GM23338 (cell line): ENCODE measurements around the gene ZBTB45. TPM values are rescaled to one million over a fixed set of nuclear protein-coding genes. Genes with fewer than 3 reads are reported as not detected.

Experiments used
- ATAC-seq: fragments of 200-7000 bp; cut with Tn5 transposase; 3 replicates; pipeline ENCODE4 v1.9.1; 2020
- DNase-seq: peaks from one replicate; pipeline ENCODE4 v3.0.0-alpha.2; 2015; ENCODE audit warnings: low spot score
- H2AFZ ChIP-seq: fragments of 200-600 bp; sonication (generic); 2 replicates; pipeline ENCODE4 v1.8.0; 2016; ENCODE audit warnings: antibody characterized with exemption, mild to moderate bottlenecking, moderate library complexity
- H3F3A ChIP-seq: fragments of 200-600 bp; sonication (generic); replicated peaks from 2 replicates; pipeline ENCODE4 v1.8.0; 2017; ENCODE audit warnings: antibody characterized with exemption, mixed run types, low read depth
- H3K27ac ChIP-seq: fragments of 200-600 bp; sonication (generic); 2 replicates; pipeline ENCODE4 v1.6.1; 2016; ENCODE audit warnings: low read depth
- H3K27me3 ChIP-seq: fragments of 200-600 bp; sonication (generic); 2 replicates; pipeline ENCODE4 v1.8.0; 2016; ENCODE audit warnings: mild to moderate bottlenecking, mixed run types, moderate library complexity; ENCODE audit not compliant: insufficient read depth
- H3K36me3 ChIP-seq: fragments of 200-600 bp; sonication (generic); 2 replicates; pipeline ENCODE4 v1.8.0; 2016; ENCODE audit warnings: mild to moderate bottlenecking; ENCODE audit not compliant: insufficient read depth
- H3K4me1 ChIP-seq: fragments of 200-600 bp; sonication (generic); 2 replicates; pipeline ENCODE4 v1.8.0; 2016; ENCODE audit warnings: mild to moderate bottlenecking, moderate library complexity; ENCODE audit not compliant: insufficient read depth
- H3K4me2 ChIP-seq: fragments of 200-600 bp; sonication (generic); 2 replicates; pipeline ENCODE4 v1.7.1; 2017; ENCODE audit warnings: mixed run types
- H3K4me3 ChIP-seq: fragments of 200-600 bp; sonication (generic); 2 replicates; pipeline ENCODE4 v1.6.1; 2016; ENCODE audit warnings: mixed run types
- H3K79me2 ChIP-seq: fragments of 200-600 bp; sonication (generic); replicated peaks from 2 replicates; pipeline ENCODE4 v1.8.0; 2017; ENCODE audit warnings: mild to moderate bottlenecking; ENCODE audit not compliant: insufficient read depth
- H3K9me2 ChIP-seq: fragments of 200-600 bp; sonication (generic); 2 replicates; pipeline ENCODE4 v1.8.0; 2017; ENCODE audit not compliant: insufficient read depth
- H4K20me1 ChIP-seq: fragments of 200-600 bp; sonication (generic); replicated peaks from 2 replicates; pipeline ENCODE4 v1.8.0; 2017; ENCODE audit warnings: mild to moderate bottlenecking; ENCODE audit not compliant: insufficient read depth
- H3K27ac Mint-ChIP-seq: 2 replicates; pipeline ENCODE4 v1.8.0; 2020; ENCODE audit warnings: inconsistent platforms, mild to moderate bottlenecking, moderate library complexity, mixed read lengths
- H3K27me3 Mint-ChIP-seq: 3 replicates; pipeline ENCODE4 v1.8.0; 2022; ENCODE audit warnings: low read depth, mild to moderate bottlenecking, moderate library complexity, mixed read lengths, inconsistent platforms; ENCODE audit not compliant: insufficient read depth, poor library complexity
- H3K36me3 Mint-ChIP-seq: 3 replicates; pipeline ENCODE4 v1.8.0; 2021; ENCODE audit warnings: low read depth, mild to moderate bottlenecking, inconsistent platforms, moderate library complexity, mixed read lengths
- H3K4me1 Mint-ChIP-seq: 3 replicates; pipeline ENCODE4 v1.8.0; 2020; ENCODE audit warnings: mild to moderate bottlenecking, inconsistent platforms, mixed read lengths
- H3K4me3 Mint-ChIP-seq: 3 replicates; pipeline ENCODE4 v1.8.0; 2021; ENCODE audit warnings: moderate library complexity, mild to moderate bottlenecking, inconsistent platforms, mixed read lengths
- H3K9me3 Mint-ChIP-seq: 3 replicates; pipeline ENCODE4 v1.8.0; 2020; ENCODE audit warnings: moderate library complexity, mild to moderate bottlenecking, inconsistent platforms, mixed read lengths
- CREB1 ChIP-seq: fragments of 250-450 bp; sonication (Bioruptor Pico); IDR thresholded peaks from 2 replicates; pipeline ENCODE4 v1.5.0; 2020; ENCODE audit warnings: low read depth, mild to moderate bottlenecking, moderate library complexity
- EZH2 ChIP-seq: fragments of 200-600 bp; sonication (generic); IDR thresholded peaks from one replicate; pipeline ENCODE4 v1.8.0; 2017; ENCODE audit warnings: antibody characterized with exemption, mild to moderate bottlenecking, low read depth; ENCODE audit not compliant: unreplicated experiment
- EZH2phosphoT487 ChIP-seq: fragments of 200-600 bp; sonication (generic); IDR thresholded peaks from one replicate; pipeline ENCODE4 v1.8.1; 2018; ENCODE audit warnings: antibody characterized with exemption; ENCODE audit not compliant: unreplicated experiment
- JUNB ChIP-seq: IDR thresholded peaks from one replicate; pipeline ENCODE4 v1.6.1; 2016; ENCODE audit warnings: antibody characterized with exemption; ENCODE audit not compliant: unreplicated experiment
- NANOG ChIP-seq: IDR thresholded peaks from 2 replicates; pipeline ENCODE4 v1.6.1; 2016; ENCODE audit warnings: antibody characterized with exemption, borderline replicate concordance
- POLR2AphosphoS5 ChIP-seq: IDR thresholded peaks from 2 replicates; pipeline ENCODE4 v1.6.1; 2016; ENCODE audit warnings: antibody characterized with exemption, low read depth
- STAT1 ChIP-seq: IDR thresholded peaks from one replicate; pipeline ENCODE4 v1.6.1; 2016; ENCODE audit warnings: antibody characterized with exemption; ENCODE audit not compliant: unreplicated experiment
- ZNF114 ChIP-seq: fragments of 250-450 bp; sonication (Bioruptor Pico); IDR thresholded peaks from 2 replicates; pipeline ENCODE4 v1.5.0; 2020; ENCODE audit warnings: mild to moderate bottlenecking, moderate library complexity
- ZNF331 ChIP-seq: fragments of 250-450 bp; sonication (Bioruptor Pico); IDR thresholded peaks from 2 replicates; pipeline ENCODE4 v1.5.0; 2020; ENCODE audit warnings: low read depth, mild to moderate bottlenecking, moderate library complexity
- polyA plus RNA-seq: library from polyadenylated mRNA; unstranded; fragments of >200 nt; fragmentation: Nextera tagmentation; extraction: Ambion mirVana; gene quantifications from 2 replicates; pipeline ENCODE4 v1.2.1, GENCODE V29; 2016
- total RNA-seq: library from RNA; depleted of rRNA; stranded (reverse); fragments of >200 nt; shearing (Covaris generic); gene quantifications from 2 replicates; pipeline ENCODE4 v1.2.3, GENCODE V29; 2014
- TF ChIP-seq, protein P1 (sequence below), 2 experiments: fragments of 200-600 bp in 1 of 2; sonication (generic) in 1 of 2; conservative IDR thresholded peaks; 2 replicates each; pipeline versions ENCODE4 v1.5.1 to v1.6.1; 2016 to 2017; ENCODE audit warnings: antibody characterized with exemption in 2 of 2, low read depth in 2 of 2, mild to moderate bottlenecking in 2 of 2, moderate library complexity in 1 of 2
- TF ChIP-seq, protein P2 (sequence below): IDR thresholded peaks from one replicate; pipeline ENCODE4 v1.6.1; 2018; ENCODE audit warnings: antibody characterized with exemption; ENCODE audit not compliant: unreplicated experiment
- TF ChIP-seq, protein P3 (sequence below): fragments of 250-450 bp; sonication (Bioruptor Pico); IDR thresholded peaks from 2 replicates; pipeline ENCODE4 v1.5.0; 2020; ENCODE audit warnings: mild to moderate bottlenecking, moderate library complexity
- TF ChIP-seq, protein P4 (sequence below): IDR thresholded peaks from 2 replicates; pipeline ENCODE4 v1.6.1; 2016; ENCODE audit warnings: antibody characterized with exemption

Gene ZBTB45
- total and polyA plus RNA-seq, 2 experiments from 2014 or later = 9.5 to 10.4 TPM

DNA sequence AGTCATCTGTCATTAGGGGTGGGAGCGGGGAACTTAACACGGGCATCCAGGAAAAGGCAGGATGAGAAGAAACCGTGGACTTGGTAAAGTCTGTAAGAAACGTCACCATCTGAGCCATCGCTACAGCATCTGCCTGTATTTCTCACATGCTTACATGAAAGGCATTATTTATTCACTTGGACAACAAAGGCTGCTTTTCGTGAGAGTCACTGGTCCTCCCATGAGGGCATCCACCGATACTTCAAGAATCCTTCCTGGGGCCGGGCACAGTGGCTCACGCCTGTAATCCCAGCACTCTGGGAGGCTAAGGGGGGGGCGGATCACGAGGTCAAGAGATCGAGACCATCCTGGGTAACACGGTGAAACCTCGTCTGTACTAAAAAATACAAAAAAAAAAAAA, 27.3 kb downstream of the ZBTB45 start:
- Histone ChIP-seq H4K20me1 (no peaks in the 10 kb centered on the region; the same call in 1 of the 2 replicates), H3K9me2 (no peaks in the 10 kb centered on the region), H3K4me3 (no peak overlapping the region), H3K4me2 (no peak overlapping the region), H3K27me3 (no peaks in the 10 kb centered on the region), H3F3A (no peaks in the 10 kb centered on the region), H3K27ac (no peak overlapping the region), H3K4me1 (no peaks in the 10 kb centered on the region), H3K79me2 (no peaks in the 10 kb centered on the region), H2AFZ (no peak overlapping the region), H3K36me3 (no peaks in the 10 kb centered on the region)
- DNase-seq (no peak), ATAC-seq (no peak)
- H3K27me3 Mint-ChIP-seq = peaks cover 9% of the 10 kb centered on the region
- TF ChIP-seq EZH2phosphoT487 (no peak), EZH2 (no peak), POLR2AphosphoS5 (no peak), ZNF114 (CRISPR knock-in tag) (no peak), STAT1 (no peak), NANOG (no peak), JUNB (no peak), ZNF331 (no peak), CREB1 (no peak)
- TF ChIP-seq, protein P1, sequence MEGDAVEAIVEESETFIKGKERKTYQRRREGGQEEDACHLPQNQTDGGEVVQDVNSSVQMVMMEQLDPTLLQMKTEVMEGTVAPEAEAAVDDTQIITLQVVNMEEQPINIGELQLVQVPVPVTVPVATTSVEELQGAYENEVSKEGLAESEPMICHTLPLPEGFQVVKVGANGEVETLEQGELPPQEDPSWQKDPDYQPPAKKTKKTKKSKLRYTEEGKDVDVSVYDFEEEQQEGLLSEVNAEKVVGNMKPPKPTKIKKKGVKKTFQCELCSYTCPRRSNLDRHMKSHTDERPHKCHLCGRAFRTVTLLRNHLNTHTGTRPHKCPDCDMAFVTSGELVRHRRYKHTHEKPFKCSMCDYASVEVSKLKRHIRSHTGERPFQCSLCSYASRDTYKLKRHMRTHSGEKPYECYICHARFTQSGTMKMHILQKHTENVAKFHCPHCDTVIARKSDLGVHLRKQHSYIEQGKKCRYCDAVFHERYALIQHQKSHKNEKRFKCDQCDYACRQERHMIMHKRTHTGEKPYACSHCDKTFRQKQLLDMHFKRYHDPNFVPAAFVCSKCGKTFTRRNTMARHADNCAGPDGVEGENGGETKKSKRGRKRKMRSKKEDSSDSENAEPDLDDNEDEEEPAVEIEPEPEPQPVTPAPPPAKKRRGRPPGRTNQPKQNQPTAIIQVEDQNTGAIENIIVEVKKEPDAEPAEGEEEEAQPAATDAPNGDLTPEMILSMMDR (conservative IDR thresholded peaks at IDR 0.05; ENCODE audit: low read depth in 2 of 2) = no peak
- TF ChIP-seq, protein P2, sequence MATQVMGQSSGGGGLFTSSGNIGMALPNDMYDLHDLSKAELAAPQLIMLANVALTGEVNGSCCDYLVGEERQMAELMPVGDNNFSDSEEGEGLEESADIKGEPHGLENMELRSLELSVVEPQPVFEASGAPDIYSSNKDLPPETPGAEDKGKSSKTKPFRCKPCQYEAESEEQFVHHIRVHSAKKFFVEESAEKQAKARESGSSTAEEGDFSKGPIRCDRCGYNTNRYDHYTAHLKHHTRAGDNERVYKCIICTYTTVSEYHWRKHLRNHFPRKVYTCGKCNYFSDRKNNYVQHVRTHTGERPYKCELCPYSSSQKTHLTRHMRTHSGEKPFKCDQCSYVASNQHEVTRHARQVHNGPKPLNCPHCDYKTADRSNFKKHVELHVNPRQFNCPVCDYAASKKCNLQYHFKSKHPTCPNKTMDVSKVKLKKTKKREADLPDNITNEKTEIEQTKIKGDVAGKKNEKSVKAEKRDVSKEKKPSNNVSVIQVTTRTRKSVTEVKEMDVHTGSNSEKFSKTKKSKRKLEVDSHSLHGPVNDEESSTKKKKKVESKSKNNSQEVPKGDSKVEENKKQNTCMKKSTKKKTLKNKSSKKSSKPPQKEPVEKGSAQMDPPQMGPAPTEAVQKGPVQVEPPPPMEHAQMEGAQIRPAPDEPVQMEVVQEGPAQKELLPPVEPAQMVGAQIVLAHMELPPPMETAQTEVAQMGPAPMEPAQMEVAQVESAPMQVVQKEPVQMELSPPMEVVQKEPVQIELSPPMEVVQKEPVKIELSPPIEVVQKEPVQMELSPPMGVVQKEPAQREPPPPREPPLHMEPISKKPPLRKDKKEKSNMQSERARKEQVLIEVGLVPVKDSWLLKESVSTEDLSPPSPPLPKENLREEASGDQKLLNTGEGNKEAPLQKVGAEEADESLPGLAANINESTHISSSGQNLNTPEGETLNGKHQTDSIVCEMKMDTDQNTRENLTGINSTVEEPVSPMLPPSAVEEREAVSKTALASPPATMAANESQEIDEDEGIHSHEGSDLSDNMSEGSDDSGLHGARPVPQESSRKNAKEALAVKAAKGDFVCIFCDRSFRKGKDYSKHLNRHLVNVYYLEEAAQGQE = no peak
- TF ChIP-seq, protein P3, sequence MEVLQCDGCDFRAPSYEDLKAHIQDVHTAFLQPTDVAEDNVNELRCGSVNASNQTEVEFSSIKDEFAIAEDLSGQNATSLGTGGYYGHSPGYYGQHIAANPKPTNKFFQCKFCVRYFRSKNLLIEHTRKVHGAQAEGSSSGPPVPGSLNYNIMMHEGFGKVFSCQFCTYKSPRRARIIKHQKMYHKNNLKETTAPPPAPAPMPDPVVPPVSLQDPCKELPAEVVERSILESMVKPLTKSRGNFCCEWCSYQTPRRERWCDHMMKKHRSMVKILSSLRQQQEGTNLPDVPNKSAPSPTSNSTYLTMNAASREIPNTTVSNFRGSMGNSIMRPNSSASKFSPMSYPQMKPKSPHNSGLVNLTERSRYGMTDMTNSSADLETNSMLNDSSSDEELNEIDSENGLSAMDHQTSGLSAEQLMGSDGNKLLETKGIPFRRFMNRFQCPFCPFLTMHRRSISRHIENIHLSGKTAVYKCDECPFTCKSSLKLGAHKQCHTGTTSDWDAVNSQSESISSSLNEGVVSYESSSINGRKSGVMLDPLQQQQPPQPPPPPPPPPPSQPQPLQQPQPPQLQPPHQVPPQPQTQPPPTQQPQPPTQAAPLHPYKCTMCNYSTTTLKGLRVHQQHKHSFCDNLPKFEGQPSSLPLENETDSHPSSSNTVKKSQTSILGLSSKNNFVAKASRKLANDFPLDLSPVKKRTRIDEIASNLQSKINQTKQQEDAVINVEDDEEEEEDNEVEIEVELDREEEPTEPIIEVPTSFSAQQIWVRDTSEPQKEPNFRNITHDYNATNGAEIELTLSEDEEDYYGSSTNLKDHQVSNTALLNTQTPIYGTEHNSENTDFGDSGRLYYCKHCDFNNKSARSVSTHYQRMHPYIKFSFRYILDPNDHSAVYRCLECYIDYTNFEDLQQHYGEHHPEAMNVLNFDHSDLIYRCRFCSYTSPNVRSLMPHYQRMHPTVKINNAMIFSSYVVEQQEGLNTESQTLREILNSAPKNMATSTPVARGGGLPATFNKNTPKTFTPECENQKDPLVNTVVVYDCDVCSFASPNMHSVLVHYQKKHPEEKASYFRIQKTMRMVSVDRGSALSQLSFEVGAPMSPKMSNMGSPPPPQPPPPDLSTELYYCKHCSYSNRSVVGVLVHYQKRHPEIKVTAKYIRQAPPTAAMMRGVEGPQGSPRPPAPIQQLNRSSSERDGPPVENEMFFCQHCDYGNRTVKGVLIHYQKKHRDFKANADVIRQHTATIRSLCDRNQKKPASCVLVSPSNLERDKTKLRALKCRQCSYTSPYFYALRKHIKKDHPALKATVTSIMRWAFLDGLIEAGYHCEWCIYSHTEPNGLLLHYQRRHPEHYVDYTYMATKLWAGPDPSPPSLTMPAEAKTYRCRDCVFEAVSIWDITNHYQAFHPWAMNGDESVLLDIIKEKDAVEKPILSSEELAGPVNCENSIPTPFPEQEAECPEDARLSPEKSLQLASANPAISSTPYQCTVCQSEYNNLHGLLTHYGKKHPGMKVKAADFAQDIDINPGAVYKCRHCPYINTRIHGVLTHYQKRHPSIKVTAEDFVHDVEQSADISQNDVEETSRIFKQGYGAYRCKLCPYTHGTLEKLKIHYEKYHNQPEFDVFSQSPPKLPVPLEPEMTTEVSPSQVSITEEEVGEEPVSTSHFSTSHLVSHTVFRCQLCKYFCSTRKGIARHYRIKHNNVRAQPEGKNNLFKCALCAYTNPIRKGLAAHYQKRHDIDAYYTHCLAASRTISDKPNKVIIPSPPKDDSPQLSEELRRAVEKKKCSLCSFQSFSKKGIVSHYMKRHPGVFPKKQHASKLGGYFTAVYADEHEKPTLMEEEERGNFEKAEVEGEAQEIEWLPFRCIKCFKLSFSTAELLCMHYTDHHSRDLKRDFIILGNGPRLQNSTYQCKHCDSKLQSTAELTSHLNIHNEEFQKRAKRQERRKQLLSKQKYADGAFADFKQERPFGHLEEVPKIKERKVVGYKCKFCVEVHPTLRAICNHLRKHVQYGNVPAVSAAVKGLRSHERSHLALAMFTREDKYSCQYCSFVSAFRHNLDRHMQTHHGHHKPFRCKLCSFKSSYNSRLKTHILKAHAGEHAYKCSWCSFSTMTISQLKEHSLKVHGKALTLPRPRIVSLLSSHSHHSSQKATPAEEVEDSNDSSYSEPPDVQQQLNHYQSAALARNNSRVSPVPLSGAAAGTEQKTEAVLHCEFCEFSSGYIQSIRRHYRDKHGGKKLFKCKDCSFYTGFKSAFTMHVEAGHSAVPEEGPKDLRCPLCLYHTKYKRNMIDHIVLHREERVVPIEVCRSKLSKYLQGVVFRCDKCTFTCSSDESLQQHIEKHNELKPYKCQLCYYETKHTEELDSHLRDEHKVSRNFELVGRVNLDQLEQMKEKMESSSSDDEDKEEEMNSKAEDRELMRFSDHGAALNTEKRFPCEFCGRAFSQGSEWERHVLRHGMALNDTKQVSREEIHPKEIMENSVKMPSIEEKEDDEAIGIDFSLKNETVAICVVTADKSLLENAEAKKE (CRISPR knock-in tag) = no peak
- TF ChIP-seq, protein P4, sequence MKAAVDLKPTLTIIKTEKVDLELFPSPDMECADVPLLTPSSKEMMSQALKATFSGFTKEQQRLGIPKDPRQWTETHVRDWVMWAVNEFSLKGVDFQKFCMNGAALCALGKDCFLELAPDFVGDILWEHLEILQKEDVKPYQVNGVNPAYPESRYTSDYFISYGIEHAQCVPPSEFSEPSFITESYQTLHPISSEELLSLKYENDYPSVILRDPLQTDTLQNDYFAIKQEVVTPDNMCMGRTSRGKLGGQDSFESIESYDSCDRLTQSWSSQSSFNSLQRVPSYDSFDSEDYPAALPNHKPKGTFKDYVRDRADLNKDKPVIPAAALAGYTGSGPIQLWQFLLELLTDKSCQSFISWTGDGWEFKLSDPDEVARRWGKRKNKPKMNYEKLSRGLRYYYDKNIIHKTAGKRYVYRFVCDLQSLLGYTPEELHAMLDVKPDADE = no peak
- H3K4me1 Mint-ChIP-seq = no peaks in the 10 kb centered on the region
- H3K27ac Mint-ChIP-seq = no peak overlapping the region
- H3K9me3 Mint-ChIP-seq = no peaks in the 10 kb centered on the region
- H3K36me3 Mint-ChIP-seq = no peaks in the 10 kb centered on the region; the same call in 2 of the 3 replicates
- no peak overlapping the region for H3K4me3 Mint-ChIP-seq
